Mesothelial cell of epicardium (in vitro differentiated cells): ENCODE results near the gene DNAH5. TPM values are rescaled to one million over a fixed set of nuclear protein-coding genes. Genes with fewer than 3 reads are reported as not detected.

ENCODE experiments used
- DNase-seq, 2 experiments: peaks; one replicate each; pipeline ENCODE4 v3.0.0; 2021; ENCODE audit warnings: low spot score in 2 of 2; ENCODE audit not compliant: unreplicated experiment in 2 of 2
- H3K27ac Mint-ChIP-seq: 2 replicates; pipeline ENCODE4 v1.8.0; 2021; ENCODE audit warnings: mixed read lengths
- H3K27me3 Mint-ChIP-seq: 2 replicates; pipeline ENCODE4 v1.8.0; 2021; ENCODE audit warnings: low read depth, mixed read lengths
- H3K36me3 Mint-ChIP-seq: 2 replicates; pipeline ENCODE4 v1.8.0; 2021; ENCODE audit warnings: mixed read lengths
- H3K4me1 Mint-ChIP-seq: 2 replicates; pipeline ENCODE4 v1.8.0; 2021; ENCODE audit warnings: mixed read lengths
- H3K4me3 Mint-ChIP-seq: 2 replicates; pipeline ENCODE4 v1.8.0; 2021; ENCODE audit warnings: mild to moderate bottlenecking, moderate library complexity, mixed read lengths
- H3K9me3 Mint-ChIP-seq: 2 replicates; pipeline ENCODE4 v1.8.0; 2021; ENCODE audit warnings: mixed read lengths
- CTCF ChIP-seq: fragments of 200-600 bp; sonication (generic); IDR thresholded peaks from one replicate; pipeline ENCODE4 v1.5.0; 2021; ENCODE audit warnings: antibody characterized with exemption; ENCODE audit not compliant: unreplicated experiment
- total RNA-seq: library from RNA; stranded (reverse); gene quantifications from 3 replicates; pipeline ENCODE4 v1.2.1, GENCODE V29; 2021

Gene DNAH5
- total RNA-seq, 1 donor from 2014 or later: 0.54 TPM

- H3K4me3 Mint-ChIP-seq: no peak overlapping the region
- no peaks in the 10 kb centered on the region for H3K36me3 Mint-ChIP-seq
- no peak overlapping the region for H3K27ac Mint-ChIP-seq
- no peak for DNase-seq
- peaks cover 16% of the 10 kb centered on the region for H3K4me1 Mint-ChIP-seq
- H3K9me3 Mint-ChIP-seq: no peaks in the 10 kb centered on the region
- no peak for TF ChIP-seq CTCF
- no peaks in the 10 kb centered on the region for H3K27me3 Mint-ChIP-seq
Measured at GRCh38 chr5:13763719-13764118, 180.8 kb downstream of the DNAH5 start.

GRCh38 chr5:13749766-13750165 lies 194.7 kb downstream of the DNAH5 start:
- DNase-seq: no peak
- Mint-ChIP-seq H3K27me3 (no peaks in the 10 kb centered on the region), H3K9me3 (peaks cover 3% of the 10 kb centered on the region), H3K27ac (no peak overlapping the region), H3K4me3 (no peak overlapping the region), H3K36me3 (no peaks in the 10 kb centered on the region), H3K4me1 (no peaks in the 10 kb centered on the region)
- TF ChIP-seq CTCF: no peak

GRCh38 chr5:13746026-13746425 lies 198.5 kb downstream of the DNAH5 start:
- peaks cover 12% of the 10 kb centered on the region for H3K9me3 Mint-ChIP-seq
- H3K4me3 Mint-ChIP-seq: no peak overlapping the region
- TF ChIP-seq CTCF: no peak
- no peaks in the 10 kb centered on the region for H3K36me3 Mint-ChIP-seq
- H3K27ac Mint-ChIP-seq: no peak overlapping the region
- no peaks in the 10 kb centered on the region for H3K4me1 Mint-ChIP-seq
- DNase-seq: no peak
- H3K27me3 Mint-ChIP-seq: no peaks in the 10 kb centered on the region

- Mint-ChIP-seq H3K9me3 (peaks cover 12% of the 10 kb centered on the region), H3K27ac (no peak overlapping the region), H3K36me3 (no peaks in the 10 kb centered on the region), H3K27me3 (no peaks in the 10 kb centered on the region), H3K4me1 (no peaks in the 10 kb centered on the region), H3K4me3 (no peak overlapping the region)
- no peak for DNase-seq
- no peak for TF ChIP-seq CTCF
Measured at GRCh38 chr5:13745508-13745907, 199.0 kb downstream of the DNAH5 start.

GRCh38 chr5:13740471-13740870 lies 204.0 kb downstream of the DNAH5 start:
- no peaks in the 10 kb centered on the region for H3K36me3 Mint-ChIP-seq
- DNase-seq: no peak
- TF ChIP-seq CTCF: no peak
- H3K27ac Mint-ChIP-seq: no peak overlapping the region
- H3K4me3 Mint-ChIP-seq: no peak overlapping the region
- no peaks in the 10 kb centered on the region for H3K27me3 Mint-ChIP-seq
- peaks cover 9% of the 10 kb centered on the region for H3K9me3 Mint-ChIP-seq
- H3K4me1 Mint-ChIP-seq: no peaks in the 10 kb centered on the region

GRCh38 chr5:13739479-13739878 lies 205.0 kb downstream of the DNAH5 start:
- no peaks in the 10 kb centered on the region for H3K36me3 Mint-ChIP-seq
- DNase-seq: no peak
- no peaks in the 10 kb centered on the region for H3K4me1 Mint-ChIP-seq
- no peak for TF ChIP-seq CTCF
- H3K27me3 Mint-ChIP-seq: no peaks in the 10 kb centered on the region
- H3K4me3 Mint-ChIP-seq: no peak overlapping the region
- H3K9me3 Mint-ChIP-seq: peaks cover 9% of the 10 kb centered on the region
- H3K27ac Mint-ChIP-seq: no peak overlapping the region
